Hepatocyte (in vitro differentiated cells): ENCODE results near the gene GIMAP6. TPM values are rescaled to one million over a fixed set of nuclear protein-coding genes. Genes with fewer than 3 reads are reported as not detected.
"Not testable (repeated sequence)": the region's sequence is repeated elsewhere in the genome, so short reads cannot be mapped to it uniquely, and the experiment has no call there.

Source experiments
- DNase-seq: peaks from one replicate; pipeline ENCODE4 v3.0.0-alpha.2; 2016; ENCODE audit warnings: low spot score
- H2AFZ ChIP-seq: fragments of 200-600 bp; sonication (generic); 2 replicates; pipeline ENCODE4 v1.6.0; 2016; ENCODE audit warnings: antibody characterized with exemption, mild to moderate bottlenecking
- H3K27ac ChIP-seq: fragments of 200-600 bp; sonication (generic); 2 replicates; pipeline ENCODE4 v1.5.1; 2016; ENCODE audit warnings: mild to moderate bottlenecking
- H3K27me3 ChIP-seq: fragments of 200-600 bp; sonication (generic); 2 replicates; pipeline ENCODE4 v1.6.1; 2016
- H3K36me3 ChIP-seq: fragments of 200-600 bp; sonication (generic); replicated peaks from 2 replicates; pipeline ENCODE4 v1.5.1; 2016; ENCODE audit warnings: low read depth; ENCODE audit not compliant: insufficient read depth
- H3K4me1 ChIP-seq: fragments of 200-600 bp; sonication (generic); 2 replicates; pipeline ENCODE4 v1.5.1; 2016; ENCODE audit warnings: mild to moderate bottlenecking, moderate library complexity; ENCODE audit not compliant: insufficient read depth
- H3K4me2 ChIP-seq: fragments of 200-600 bp; sonication (generic); 2 replicates; pipeline ENCODE4 v1.6.0; 2016
- H3K4me3 ChIP-seq: fragments of 200-600 bp; sonication (generic); 2 replicates; pipeline ENCODE4 v1.5.1; 2016; ENCODE audit warnings: mild to moderate bottlenecking
- H3K79me2 ChIP-seq: fragments of 200-600 bp; sonication (generic); 2 replicates; pipeline ENCODE4 v1.6.0; 2017; ENCODE audit warnings: mild to moderate bottlenecking
- H3K9me2 ChIP-seq: fragments of 200-600 bp; sonication (generic); replicated peaks from 2 replicates; pipeline ENCODE4 v1.6.0; 2017; ENCODE audit warnings: mild to moderate bottlenecking; ENCODE audit not compliant: insufficient read depth
- H3K9me3 ChIP-seq: fragments of 200-600 bp; sonication (generic); 2 replicates; pipeline ENCODE4 v1.5.1; 2016; ENCODE audit warnings: low read depth, mild to moderate bottlenecking
- H4K20me1 ChIP-seq: fragments of 200-600 bp; sonication (generic); 2 replicates; pipeline ENCODE4 v1.6.0; 2016; ENCODE audit warnings: mild to moderate bottlenecking; ENCODE audit not compliant: insufficient read depth, poor library complexity, severe bottlenecking
- CTCF ChIP-seq: fragments of 200-600 bp; sonication (generic); IDR thresholded peaks from 2 replicates; pipeline ENCODE4 v1.5.1; 2016; ENCODE audit warnings: antibody characterized with exemption, mild to moderate bottlenecking; ENCODE audit not compliant: poor library complexity
- EZH2 ChIP-seq: fragments of 200-600 bp; sonication (generic); IDR thresholded peaks from 2 replicates; pipeline ENCODE4 v1.6.1; 2016; ENCODE audit warnings: antibody characterized with exemption, mild to moderate bottlenecking, borderline replicate concordance
- EZH2phosphoT487 ChIP-seq: fragments of 200-600 bp; sonication (generic); IDR thresholded peaks from one replicate; pipeline ENCODE4 v1.6.1; 2018; ENCODE audit warnings: antibody characterized with exemption, mild to moderate bottlenecking, low read depth, moderate library complexity; ENCODE audit not compliant: unreplicated experiment, severe bottlenecking
- WGBS: methylation state at CpG from one replicate; pipeline ENCODE4 v1.1.6; 2016; ENCODE audit warnings: low lambda C conversion rate; ENCODE audit errors: missing lambda C conversion rate; 5-methylcytosine and 5-hydroxymethylcytosine counted together
- polyA plus RNA-seq: library from polyadenylated mRNA; unstranded; fragments of >200 nt; fragmentation: Nextera tagmentation; extraction: Ambion mirVana; gene quantifications from 2 replicates; pipeline ENCODE4 v1.2.1, GENCODE V29; 2016
- total RNA-seq: library from RNA; depleted of rRNA; stranded (reverse); fragments of >200 nt; gene quantifications from 2 replicates; pipeline ENCODE4 v1.2.3, GENCODE V29; 2014

The GIMAP6 gene
- total and polyA plus RNA-seq, 2 experiments from 2014 or later, result 0.27 to 0.82 TPM

GRCh38 chr7:150612925-150613324 is 19.3 kb downstream of the GIMAP6 start:
- H3K36me3 ChIP-seq, result no peaks in the 10 kb centered on the region

GRCh38 chr7:150610233-150610632 is 22.0 kb downstream of the GIMAP6 start:
- H3K4me1 ChIP-seq, result no peaks in the 10 kb centered on the region
- H3K4me2 ChIP-seq, result no peak overlapping the region
- no peaks in the 10 kb centered on the region for H3K36me3 ChIP-seq
- no peaks in the 10 kb centered on the region for H4K20me1 ChIP-seq
- H2AFZ ChIP-seq, result no peak overlapping the region
- TF ChIP-seq EZH2phosphoT487 (no peak), CTCF (no peak), EZH2 (no peak)
- DNase-seq, result no peak
- no peaks in the 10 kb centered on the region for H3K79me2 ChIP-seq
- H3K9me2 ChIP-seq, result no peaks in the 10 kb centered on the region
- H3K27me3 ChIP-seq, result no peaks in the 10 kb centered on the region
- no peak overlapping the region for H3K4me3 ChIP-seq
- 52% methylated on average over 1 of the region's 1 CpG for WGBS
- H3K9me3 ChIP-seq, result no peaks in the 10 kb centered on the region
- H3K27ac ChIP-seq, result no peak overlapping the region

More at GRCh38 chr7:150612925-150613324, 19.3 kb downstream of the GIMAP6 start:
- Histone ChIP-seq H3K9me2 (no peaks in the 10 kb centered on the region), H3K9me3 (no peaks in the 10 kb centered on the region), H3K27me3 (no peaks in the 10 kb centered on the region), H3K4me2 (no peak overlapping the region), H3K27ac (no peak overlapping the region), H3K79me2 (no peaks in the 10 kb centered on the region), H2AFZ (no peak overlapping the region), H4K20me1 (no peaks in the 10 kb centered on the region), H3K4me1 (no peaks in the 10 kb centered on the region), H3K4me3 (no peak overlapping the region)
- TF ChIP-seq EZH2phosphoT487 (no peak), EZH2 (no peak), CTCF (no peak)
- 67% methylated on average over 3 of the region's 3 CpGs for WGBS
- no peak for DNase-seq

GRCh38 chr7:150603600-150603999 is 28.6 kb downstream of the GIMAP6 start:
- not testable (repeated sequence) for H2AFZ ChIP-seq, H3K27me3 ChIP-seq, H3K79me2 ChIP-seq, H3K9me2 ChIP-seq, H3K36me3 ChIP-seq, H4K20me1 ChIP-seq, H3K9me3 ChIP-seq, H3K4me3 ChIP-seq, H3K4me1 ChIP-seq, H3K4me2 ChIP-seq, H3K27ac ChIP-seq, DNase-seq
- 73% methylated on average over 2 of the region's 2 CpGs for WGBS

GRCh38 chr7:150595361-150595760 is 36.8 kb downstream of the GIMAP6 start:
- H3K27me3 ChIP-seq, result no peaks in the 10 kb centered on the region
- TF ChIP-seq CTCF (no peak), EZH2 (no peak)
- no peaks in the 10 kb centered on the region for H3K79me2 ChIP-seq
- H3K9me3 ChIP-seq, result no peaks in the 10 kb centered on the region
- H3K27ac ChIP-seq, result no peak overlapping the region
- H3K4me1 ChIP-seq, result no peaks in the 10 kb centered on the region
- no peak for DNase-seq
- no peak overlapping the region for H3K4me3 ChIP-seq
- no peak overlapping the region for H3K4me2 ChIP-seq
- H2AFZ ChIP-seq, result no peak overlapping the region
- no peaks in the 10 kb centered on the region for H3K36me3 ChIP-seq
- 85% methylated on average over 2 of the region's 2 CpGs for WGBS
- H4K20me1 ChIP-seq, result no peaks in the 10 kb centered on the region
- H3K9me2 ChIP-seq, result no peaks in the 10 kb centered on the region
